Measurements from ENCODE around the gene PTPRM. TPM values are rescaled to one million over a fixed set of nuclear protein-coding genes. Genes with fewer than 3 reads are reported as not detected.

PTPRM gene
- total and polyA plus RNA-seq, 5 donors from 2014 or later, result 1.1 to 4.6 (median 3.6) TPM

DNA sequence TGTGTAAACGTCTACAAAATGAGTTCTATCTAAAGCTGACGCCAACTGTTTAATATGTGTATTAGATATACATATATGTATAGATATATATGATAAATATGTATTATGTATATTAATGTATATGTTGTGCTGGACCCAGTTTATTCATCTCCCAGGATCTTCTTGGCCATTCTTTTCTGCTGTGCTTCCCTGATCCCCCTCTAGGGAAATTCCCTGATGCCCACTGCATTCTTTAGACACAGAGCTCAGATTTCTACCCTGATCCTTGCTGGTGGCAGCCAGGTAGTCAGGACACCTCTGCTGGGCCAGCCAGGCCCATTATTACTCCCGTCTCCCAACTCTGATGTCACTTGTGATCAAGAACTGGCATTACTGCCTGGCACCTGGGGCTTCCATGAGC lies 292.0 kb downstream of the PTPRM start:
- DNase-seq (no peak), ATAC-seq (ENCODE audit: low read depth in 2 of 2) (no peak)
- no peaks in the 10 kb centered on the region for H3K36me3 Mint-ChIP-seq
- Histone ChIP-seq H3K27me3 (ENCODE audit: control insufficient read depth, insufficient read depth, low read length) (no peaks in the 10 kb centered on the region), H3K36me3 (ENCODE audit: control insufficient read depth, insufficient read depth, low read length) (no peaks in the 10 kb centered on the region), H3K9me3 (ENCODE audit: control insufficient read depth in 2 of 2, low read length in 2 of 2) (no peaks in the 10 kb centered on the region), H3K4me1 (ENCODE audit: control insufficient read depth, insufficient read depth, low read length, poor library complexity, severe bottlenecking) (no peaks in the 10 kb centered on the region), H3K27ac (ENCODE audit: insufficient read depth, low read length, poor library complexity, severe bottlenecking) (no peak overlapping the region), H3K4me3 (ENCODE audit: low read depth, low read length) (no peak overlapping the region)
- H3K27me3 Mint-ChIP-seq, result no peaks in the 10 kb centered on the region
- no peaks in the 10 kb centered on the region for H3K4me1 Mint-ChIP-seq
- no peak overlapping the region for H3K4me3 Mint-ChIP-seq
- no peak overlapping the region for H3K27ac Mint-ChIP-seq
- peaks cover 0 to 4% (median 0%) of the 10 kb centered on the region in 7 donors for H3K9me3 Mint-ChIP-seq

GRCh38 chr18:7870266-7870665 lies 303.1 kb downstream of the PTPRM start:
- Mint-ChIP-seq H3K27ac (no peak overlapping the region), H3K4me3 (no peak overlapping the region), H3K27me3 (no peaks in the 10 kb centered on the region), H3K4me1 (no peaks in the 10 kb centered on the region), H3K9me3 (peaks cover 0 to 8% (median 2%) of the 10 kb centered on the region in 7 donors), H3K36me3 (no peaks in the 10 kb centered on the region)
- no peaks in the 10 kb centered on the region for H3K27me3 ChIP-seq (ENCODE audit: control insufficient read depth, insufficient read depth, low read length)
- no peaks in the 10 kb centered on the region for H3K36me3 ChIP-seq (ENCODE audit: control insufficient read depth, insufficient read depth, low read length)
- H3K4me1 ChIP-seq (ENCODE audit: control insufficient read depth, insufficient read depth, low read length, poor library complexity, severe bottlenecking), result no peaks in the 10 kb centered on the region
- DNase-seq, result no peak
- no peak overlapping the region for H3K4me3 ChIP-seq (ENCODE audit: low read depth, low read length)
- H3K9me3 ChIP-seq (ENCODE audit: control insufficient read depth in 2 of 2, low read length in 2 of 2), result no peaks in the 10 kb centered on the region
- no peak for ATAC-seq (ENCODE audit: low read depth in 2 of 2)
- no peak overlapping the region for H3K27ac ChIP-seq (ENCODE audit: insufficient read depth, low read length, poor library complexity, severe bottlenecking)

GRCh38 chr18:7870855-7871254 lies 303.7 kb downstream of the PTPRM start:
- DNase-seq, result no peak
- no peak for ATAC-seq (ENCODE audit: low read depth in 2 of 2)
- Histone ChIP-seq H3K27me3 (ENCODE audit: control insufficient read depth, insufficient read depth, low read length) (no peaks in the 10 kb centered on the region), H3K27ac (ENCODE audit: insufficient read depth, low read length, poor library complexity, severe bottlenecking) (no peak overlapping the region), H3K36me3 (ENCODE audit: control insufficient read depth, insufficient read depth, low read length) (no peaks in the 10 kb centered on the region), H3K4me3 (ENCODE audit: low read depth, low read length) (no peak overlapping the region), H3K4me1 (ENCODE audit: control insufficient read depth, insufficient read depth, low read length, poor library complexity, severe bottlenecking) (no peaks in the 10 kb centered on the region), H3K9me3 (ENCODE audit: control insufficient read depth in 2 of 2, low read length in 2 of 2) (no peaks in the 10 kb centered on the region)
- Mint-ChIP-seq H3K36me3 (no peaks in the 10 kb centered on the region), H3K4me1 (no peaks in the 10 kb centered on the region), H3K27me3 (no peaks in the 10 kb centered on the region), H3K9me3 (peaks cover 0 to 8% (median 2%) of the 10 kb centered on the region in 7 donors), H3K27ac (no peak overlapping the region), H3K4me3 (no peak overlapping the region)

DNA sequence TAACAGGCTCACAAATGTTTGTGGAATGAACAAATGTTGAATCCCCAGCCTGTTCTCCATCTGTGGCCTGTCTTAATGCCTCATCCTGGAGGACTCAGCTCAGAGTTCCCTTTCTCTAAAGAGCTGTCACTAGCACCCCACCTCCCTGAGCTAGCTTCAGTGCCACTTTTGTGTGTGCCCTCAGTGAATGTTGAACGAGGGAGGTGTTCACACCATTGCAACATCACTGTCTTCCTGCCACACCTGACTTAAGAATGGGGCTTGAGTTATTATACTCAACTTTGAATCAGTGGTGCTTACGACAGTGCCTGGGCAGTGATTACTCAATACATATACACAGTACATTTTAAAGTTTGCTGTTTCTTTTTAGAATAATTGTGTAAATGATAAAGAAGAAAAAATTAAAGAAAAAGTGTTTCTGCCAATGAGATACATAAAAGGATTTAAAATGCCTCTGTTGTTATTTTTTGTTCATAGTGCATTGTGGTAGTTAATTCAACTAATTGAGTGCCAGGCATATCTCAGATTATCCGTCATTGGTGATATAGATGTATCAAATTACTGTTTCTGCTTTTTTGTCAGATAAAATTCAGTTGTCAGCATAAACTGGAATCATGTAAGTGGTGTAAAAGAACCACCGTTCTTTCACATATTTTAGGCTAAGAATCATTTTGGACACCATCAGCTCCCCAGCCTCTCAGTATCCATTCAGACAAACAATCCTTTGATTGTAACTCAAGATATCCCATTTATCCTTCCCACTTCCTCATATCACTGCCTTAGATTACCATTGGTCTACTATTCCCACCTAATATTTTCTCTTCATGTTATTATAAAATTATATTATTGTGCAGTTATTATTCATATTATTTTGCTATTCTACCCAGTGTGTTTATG lies 304.7 kb downstream of the PTPRM start:
- H3K9me3 Mint-ChIP-seq, result peaks cover 0 to 5% (median 0%) of the 10 kb centered on the region in 7 donors
- Histone ChIP-seq H3K27ac (ENCODE audit: insufficient read depth, low read length, poor library complexity, severe bottlenecking) (no peak overlapping the region), H3K4me3 (ENCODE audit: low read depth, low read length) (no peak overlapping the region), H3K27me3 (ENCODE audit: control insufficient read depth, insufficient read depth, low read length) (no peaks in the 10 kb centered on the region), H3K9me3 (ENCODE audit: control insufficient read depth in 2 of 2, low read length in 2 of 2) (no peaks in the 10 kb centered on the region), H3K4me1 (ENCODE audit: control insufficient read depth, insufficient read depth, low read length, poor library complexity, severe bottlenecking) (no peaks in the 10 kb centered on the region), H3K36me3 (ENCODE audit: control insufficient read depth, insufficient read depth, low read length) (no peaks in the 10 kb centered on the region)
- no peak overlapping the region for H3K4me3 Mint-ChIP-seq
- H3K27ac Mint-ChIP-seq, result no peak overlapping the region
- DNase-seq, result no peak
- H3K27me3 Mint-ChIP-seq, result no peaks in the 10 kb centered on the region
- no peaks in the 10 kb centered on the region for H3K36me3 Mint-ChIP-seq
- H3K4me1 Mint-ChIP-seq, result no peaks in the 10 kb centered on the region
- ATAC-seq (ENCODE audit: low read depth in 2 of 2), result no peak

- Mint-ChIP-seq H3K36me3 (no peaks in the 10 kb centered on the region), H3K27ac (no peak overlapping the region), H3K27me3 (no peaks in the 10 kb centered on the region), H3K4me1 (no peaks in the 10 kb centered on the region), H3K9me3 (peaks cover 0 to 2% (median 0%) of the 10 kb centered on the region in 7 donors), H3K4me3 (no peak overlapping the region)
- Histone ChIP-seq H3K36me3 (ENCODE audit: control insufficient read depth, insufficient read depth, low read length) (no peaks in the 10 kb centered on the region), H3K4me3 (ENCODE audit: low read depth, low read length) (no peak overlapping the region), H3K27ac (ENCODE audit: insufficient read depth, low read length, poor library complexity, severe bottlenecking) (no peak overlapping the region), H3K27me3 (ENCODE audit: control insufficient read depth, insufficient read depth, low read length) (no peaks in the 10 kb centered on the region), H3K9me3 (ENCODE audit: control insufficient read depth in 2 of 2, low read length in 2 of 2) (no peaks in the 10 kb centered on the region), H3K4me1 (ENCODE audit: control insufficient read depth, insufficient read depth, low read length, poor library complexity, severe bottlenecking) (no peaks in the 10 kb centered on the region)
- ATAC-seq (ENCODE audit: low read depth in 2 of 2), result no peak
- DNase-seq, result no peak
Observed at GRCh38 chr18:7872569-7872968, 305.5 kb downstream of the PTPRM start.

DNA sequence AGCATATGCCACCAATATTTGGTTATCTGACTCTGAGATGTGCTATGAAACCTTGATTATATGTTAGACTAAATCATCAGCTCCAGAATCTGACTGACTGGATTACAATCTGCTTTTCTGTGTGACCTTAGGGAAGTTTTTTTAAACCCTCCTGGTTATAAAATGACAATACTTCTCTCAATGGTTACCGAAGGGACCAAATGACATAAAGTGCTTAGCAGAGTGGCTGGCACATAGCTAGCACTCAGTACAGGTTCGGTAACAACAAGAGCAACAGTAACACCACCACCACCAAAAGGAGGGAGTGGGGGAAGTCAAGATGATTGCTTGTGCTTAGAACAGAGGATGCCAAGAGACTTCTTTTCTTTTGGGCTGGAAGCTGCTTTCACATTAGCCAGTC lies 306.2 kb downstream of the PTPRM start:
- no peak for ATAC-seq (ENCODE audit: low read depth in 2 of 2)
- no peaks in the 10 kb centered on the region for H3K9me3 ChIP-seq (ENCODE audit: control insufficient read depth in 2 of 2, low read length in 2 of 2)
- peaks cover 0 to 2% (median 0%) of the 10 kb centered on the region in 7 donors for H3K9me3 Mint-ChIP-seq
- H3K27me3 Mint-ChIP-seq, result no peaks in the 10 kb centered on the region
- no peak overlapping the region for H3K27ac Mint-ChIP-seq
- H3K4me1 ChIP-seq (ENCODE audit: control insufficient read depth, insufficient read depth, low read length, poor library complexity, severe bottlenecking), result no peaks in the 10 kb centered on the region
- no peak overlapping the region for H3K4me3 Mint-ChIP-seq
- no peaks in the 10 kb centered on the region for H3K36me3 Mint-ChIP-seq
- H3K36me3 ChIP-seq (ENCODE audit: control insufficient read depth, insufficient read depth, low read length), result no peaks in the 10 kb centered on the region
- H3K27ac ChIP-seq (ENCODE audit: insufficient read depth, low read length, poor library complexity, severe bottlenecking), result no peak overlapping the region
- H3K27me3 ChIP-seq (ENCODE audit: control insufficient read depth, insufficient read depth, low read length), result no peaks in the 10 kb centered on the region
- no peak for DNase-seq
- H3K4me1 Mint-ChIP-seq, result no peaks in the 10 kb centered on the region
- H3K4me3 ChIP-seq (ENCODE audit: low read depth, low read length), result no peak overlapping the region

DNA sequence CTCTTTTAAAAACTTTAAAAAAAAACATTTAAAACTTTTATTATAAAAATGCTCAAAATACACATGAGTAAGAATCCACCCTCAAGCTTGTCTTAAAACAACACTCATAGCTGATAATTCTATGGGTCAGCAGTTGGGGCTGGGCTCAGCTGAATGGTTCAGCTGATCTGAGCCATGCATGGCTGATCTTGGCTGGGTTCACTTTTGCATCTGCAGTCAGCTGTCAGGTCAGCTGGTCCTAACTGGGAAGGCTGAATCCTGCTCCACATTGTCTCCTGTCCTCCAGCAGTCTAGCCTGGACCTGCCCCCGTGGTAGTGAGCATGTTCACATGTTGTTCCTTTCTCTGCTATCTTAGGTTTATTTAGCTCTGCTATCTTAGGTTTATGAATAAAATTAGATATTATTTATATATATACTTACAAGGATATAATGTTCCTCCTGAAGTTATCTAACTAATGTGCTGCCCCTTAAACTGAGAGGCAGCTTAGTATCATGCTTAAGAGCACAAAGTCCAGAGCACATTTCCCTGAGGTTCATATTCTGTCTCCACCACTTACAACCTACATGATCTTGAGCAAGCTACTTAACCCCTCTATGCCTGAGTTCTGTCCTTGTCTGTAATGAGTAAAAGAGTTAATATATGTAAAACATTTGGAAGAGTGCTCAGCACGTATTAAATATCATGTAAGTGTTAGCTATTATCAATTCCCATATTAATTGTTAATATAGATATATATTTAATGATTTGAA lies 309.4 kb downstream of the PTPRM start:
- ATAC-seq (ENCODE audit: low read depth in 2 of 2) (no peak), DNase-seq (no peak)
- Histone ChIP-seq H3K9me3 (ENCODE audit: control insufficient read depth in 2 of 2, low read length in 2 of 2) (no peaks in the 10 kb centered on the region), H3K4me3 (ENCODE audit: low read depth, low read length) (no peak overlapping the region), H3K4me1 (ENCODE audit: control insufficient read depth, insufficient read depth, low read length, poor library complexity, severe bottlenecking) (no peaks in the 10 kb centered on the region), H3K36me3 (ENCODE audit: control insufficient read depth, insufficient read depth, low read length) (no peaks in the 10 kb centered on the region), H3K27me3 (ENCODE audit: control insufficient read depth, insufficient read depth, low read length) (no peaks in the 10 kb centered on the region), H3K27ac (ENCODE audit: insufficient read depth, low read length, poor library complexity, severe bottlenecking) (no peak overlapping the region)
- H3K36me3 Mint-ChIP-seq, result no peaks in the 10 kb centered on the region
- H3K4me1 Mint-ChIP-seq, result no peaks in the 10 kb centered on the region
- H3K9me3 Mint-ChIP-seq, result peaks cover 0 to 2% (median 0%) of the 10 kb centered on the region in 7 donors
- H3K4me3 Mint-ChIP-seq, result no peak overlapping the region
- H3K27ac Mint-ChIP-seq, result no peak overlapping the region
- no peaks in the 10 kb centered on the region for H3K27me3 Mint-ChIP-seq
